OCI-LY7 (cell line): ENCODE measurements around the gene CFAP206.

Source experiments
- CTCF ChIP-seq: fragments of 200-600 bp; sonication (generic); conservative IDR thresholded peaks from 2 replicates; pipeline ENCODE4 v1.5.1; 2014; ENCODE audit warnings: mild to moderate bottlenecking, antibody characterized with exemption, low read length, moderate library complexity, mixed read lengths
- EZH2phosphoT487 ChIP-seq: fragments of 200-600 bp; sonication (generic); IDR thresholded peaks from 2 replicates; pipeline ENCODE4 v1.6.1; 2018; ENCODE audit warnings: low read depth, borderline replicate concordance, mild to moderate bottlenecking, mixed run types, antibody characterized with exemption, low read length, moderate library complexity, mixed read lengths

DNA sequence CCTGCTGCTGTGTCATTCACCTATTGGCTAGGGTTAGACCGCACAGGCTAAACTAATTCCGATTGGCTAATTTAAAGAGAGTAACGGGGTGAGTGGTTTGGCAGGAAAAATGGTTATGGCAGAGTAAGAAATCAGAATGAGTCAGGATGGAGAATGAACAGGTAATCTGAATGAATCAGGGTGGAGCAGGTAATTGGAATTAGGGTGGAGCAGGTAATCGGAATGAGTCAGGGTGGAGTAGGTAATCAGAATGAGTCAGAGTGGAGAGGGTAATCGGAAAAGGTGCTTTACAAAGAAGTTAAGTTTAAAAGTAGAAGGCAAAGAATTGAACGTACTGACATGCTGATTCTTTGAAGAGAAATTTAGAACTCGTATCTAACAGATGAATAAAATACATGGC is 76.7 kb downstream of the CFAP206 start:
- no peak for TF ChIP-seq CTCF
- TF ChIP-seq EZH2phosphoT487, result no peak
